HepG2 (cell line): ENCODE measurements around the gene SYT15B. TPM values are rescaled to one million over a fixed set of nuclear protein-coding genes. Genes with fewer than 3 reads are reported as not detected.
"Not testable (repeated sequence)": the region's sequence is repeated elsewhere in the genome, so short reads cannot be mapped to it uniquely, and the experiment has no call there.

ENCODE experiments used
- ATAC-seq: fragments of 200-7000 bp; cut with Tn5 transposase; 3 replicates; pipeline ENCODE4 v1.9.1; 2020; ENCODE audit warnings: mild to moderate bottlenecking, moderate library complexity
- Bru-seq: library from RNA; stranded (reverse); fragments of 400-500 nt; gene quantifications from one replicate; lab custom pipeline; 2021; lab: Mats Ljungman, UMichigan
- BruChase-seq, 2 experiments: library from RNA; stranded (reverse); fragments of 400-500 nt; gene quantifications; one replicate each; lab custom pipeline; 2021; lab: Mats Ljungman, UMichigan
- BruUV-seq: library from RNA; stranded (reverse); fragments of 400-500 nt; replicated peaks from 2 replicates; lab custom pipeline; 2021; lab: Mats Ljungman, UMichigan
- CTCF ChIA-PET: fragments of 300-600 bp; formaldehyde crosslinking; extraction: SDS; loops from one replicate; lab custom pipeline; 2021; ENCODE audit warnings: low total read pairs, inconsistent platforms, low intra/inter-chr PET ratio; lab: Yijun Ruan, JAX
- POLR2A ChIA-PET: fragments of 350-600 bp; sonication (Branson Sonifier 250); formaldehyde crosslinking; loops from one replicate; lab custom pipeline; 2020; ENCODE audit warnings: antibody characterized with exemption, inconsistent platforms; lab: Yijun Ruan, JAX
- DNase-seq: peaks from one replicate; pipeline ENCODE4 v3.0.0-alpha.2; 2015; ENCODE audit warnings: low spot score
- FAIRE-seq: peaks from 3 replicates; lab custom pipeline; 2011; peaks lifted over from hg19 to GRCh38; lab: Jason Lieb, UNC
- H2AFZ ChIP-seq: one replicate; pipeline ENCODE4 v1.6.1; 2011; ENCODE audit warnings: low read length, inconsistent platforms
- H3K27ac ChIP-seq: fragments of 300-600 bp; 3 replicates; pipeline ENCODE4 v1.8.0; 2011; ENCODE audit warnings: mixed run types, mild to moderate bottlenecking, mixed read lengths, low read length, inconsistent platforms; ENCODE audit not compliant: insufficient read depth; ENCODE audit errors: extremely low read length
- H3K27me3 ChIP-seq, 2 experiments: fragments of 200-600 bp in 1 of 2; 2 replicates in 1 of 2; 3 replicates in 1 of 2; pipeline versions ENCODE4 v1.6.0 to v1.8.0; 2011; ENCODE audit warnings: low read length in 2 of 2, mild to moderate bottlenecking in 2 of 2, moderate library complexity in 2 of 2, inconsistent platforms in 1 of 2; ENCODE audit not compliant: insufficient read depth in 2 of 2, control insufficient read depth in 1 of 2
- H3K36me3 ChIP-seq, 2 experiments: fragments of 200-600 bp in 1 of 2; replicated peaks in 1 of 2; 2 replicates in 1 of 2; 3 replicates in 1 of 2; pipeline versions ENCODE4 v1.5.1 to v1.8.0; 2011; ENCODE audit warnings: low read length in 2 of 2, inconsistent platforms in 1 of 2; ENCODE audit not compliant: insufficient read depth in 2 of 2, control insufficient read depth in 1 of 2
- H3K4me1 ChIP-seq: 2 replicates; pipeline ENCODE4 v1.5.1; 2012; ENCODE audit warnings: low read length, inconsistent platforms; ENCODE audit not compliant: insufficient read depth
- H3K4me2 ChIP-seq: 2 replicates; pipeline ENCODE4 v1.6.0; 2011; ENCODE audit warnings: low read depth, low read length, inconsistent platforms
- H3K4me3 ChIP-seq, 3 experiments: fragments of 200-600 bp in 1 of 3; sonication (generic), shearing (Covaris generic) in 1 of 3; replicated peaks in 1 of 3; 2 replicates each; pipeline ENCODE4 v1.5.1; 2011 to 2016; ENCODE audit warnings: low read length in 3 of 3, inconsistent platforms in 2 of 3, low read depth in 2 of 3, mild to moderate bottlenecking in 2 of 3, control low read depth in 1 of 3, mixed read lengths in 1 of 3; ENCODE audit not compliant: insufficient read depth in 1 of 3
- H3K79me2 ChIP-seq: one replicate; pipeline ENCODE4 v1.6.1; 2011; ENCODE audit warnings: low read length, inconsistent platforms; ENCODE audit not compliant: insufficient read depth
- H3K9ac ChIP-seq: 2 replicates; pipeline ENCODE4 v1.6.0; 2011; ENCODE audit warnings: mild to moderate bottlenecking, low read depth, low read length, inconsistent platforms; ENCODE audit not compliant: insufficient read depth
- H3K9me3 ChIP-seq: 2 replicates; pipeline ENCODE4 v1.5.1; 2012; ENCODE audit warnings: mild to moderate bottlenecking, low read length
- H4K20me1 ChIP-seq: 2 replicates; pipeline ENCODE4 v1.6.0; 2011; ENCODE audit warnings: inconsistent platforms, mild to moderate bottlenecking, low read length, moderate library complexity; ENCODE audit not compliant: insufficient read depth
- WGBS: methylation state at CpG from one replicate; pipeline ENCODE4 v1.1.6; 2017; ENCODE audit warnings: low lambda C conversion rate; 5-methylcytosine and 5-hydroxymethylcytosine counted together
- in situ Hi-C: cut with HindIII; loops from 2 replicates; pipeline ENCODE4 v1.10.0; 2017; ENCODE audit warnings: low pct_unique_long_range_greater_than_20kb; ENCODE audit not compliant: extremely low pct_ligation_motif_present
- intact Hi-C: fragments of 100-400 bp; cut with micrococcal nuclease; formaldehyde crosslinking; loops from one replicate; pipeline ENCODE4 v1.10.0; 2022; ENCODE audit not compliant: unreplicated experiment
- long read RNA-seq, 2 experiments: library from RNA in 1 of 2; library from polyadenylated mRNA in 1 of 2; stranded (forward) in 1 of 2; unstranded in 1 of 2; transcript quantifications; one replicate each; pipeline ENCODE4 v2.0.0, GENCODE V29; 2019 to 2022
- polyA minus RNA-seq, 3 experiments: library from RNA; depleted of rRNA, polyadenylated mRNA; stranded (reverse); fragments of >200 nt; gene quantifications; 2 replicates each; pipeline ENCODE4 v1.2.3, GENCODE V29; 2011; ENCODE audit warnings: low replicate concordance in 1 of 3
- polyA plus RNA-seq, 8 experiments: library from polyadenylated mRNA; depleted of rRNA in 3 of 8; stranded (reverse) in 7 of 8; unstranded in 1 of 8; fragments of >200 nt; fragmentation: Illumina TruSeq in 4 of 8; extraction: Trizol in 4 of 8; gene quantifications; 2 replicates each; pipeline versions ENCODE4 v1.2.1 to v1.2.3, GENCODE V29; 2011 to 2016; ENCODE audit warnings: low read depth in 4 of 8, missing spikeins in 1 of 8, mixed read lengths in 1 of 8; ENCODE audit not compliant: insufficient read depth in 1 of 8
- total RNA-seq, 5 experiments: library from RNA; depleted of rRNA; stranded (reverse); fragments of >200 nt; fragmentation: Illumina TruSeq; extraction: Trizol; gene quantifications; 2 replicates each; pipeline ENCODE4 v1.2.3, GENCODE V29; 2016; ENCODE audit warnings: low read depth in 1 of 5

The SYT15B gene
- 0.04 TPM in 1 of 2 replicates, not detected in the other for total RNA-seq (2016; rRNA removed; fragmentation: Illumina TruSeq; extraction: Trizol)
- not detected in 2 replicates for total RNA-seq (2016; cell fraction: cytosol; rRNA removed; fragmentation: Illumina TruSeq; extraction: Trizol; ENCODE audit: low read depth)
- total RNA-seq (2016; cell fraction: insoluble cytoplasmic fraction; rRNA removed; fragmentation: Illumina TruSeq; extraction: Trizol): not detected in 2 replicates
- total RNA-seq (2016; cell fraction: membrane; rRNA removed; fragmentation: Illumina TruSeq; extraction: Trizol): not detected in 2 replicates
- total RNA-seq (2016; cell fraction: nucleus; rRNA removed; fragmentation: Illumina TruSeq; extraction: Trizol): 0.06 TPM in 1 of 2 replicates, not detected in the other
- not detected in 2 replicates for polyA plus RNA-seq (2011; rRNA removed)
- polyA plus RNA-seq (2011; cell fraction: cytosol; rRNA removed): 0.03 TPM in 1 of 2 replicates, not detected in the other
- 0.05 and 0.09 TPM in 2 replicates for polyA plus RNA-seq (2011; cell fraction: nucleus; rRNA removed)
- 0.46 and 0.75 TPM in 2 replicates for polyA plus RNA-seq (2012)
- 0.06 TPM in 1 of 2 replicates, not detected in the other for polyA plus RNA-seq (2016; cell fraction: cytosol; fragmentation: Illumina TruSeq; extraction: Trizol; ENCODE audit: low read depth)
- not detected in 2 replicates for polyA plus RNA-seq (2016; cell fraction: insoluble cytoplasmic fraction; fragmentation: Illumina TruSeq; extraction: Trizol; ENCODE audit: low read depth)
- not detected in 2 replicates for polyA plus RNA-seq (2016; cell fraction: membrane; fragmentation: Illumina TruSeq; extraction: Trizol; ENCODE audit: low read depth)
- polyA plus RNA-seq (2016; cell fraction: nucleus; fragmentation: Illumina TruSeq; extraction: Trizol; ENCODE audit: insufficient read depth, low read depth): not detected in 2 replicates
- polyA minus RNA-seq (2011; rRNA and poly(A)+ RNA removed; ENCODE audit: low replicate concordance): 0.07 TPM in 1 of 2 replicates, not detected in the other
- 0.20 and 0.26 TPM in 2 replicates for polyA minus RNA-seq (2011; cell fraction: cytosol; rRNA and poly(A)+ RNA removed)
- not detected in 2 replicates for polyA minus RNA-seq (2011; cell fraction: nucleus; rRNA and poly(A)+ RNA removed)
- Bru-seq, nascent RNA: percentile 10 among the genes with signal in this experiment
- percentile 10 among the genes with signal in this experiment for BruChase-seq, experiment 1, labeled RNA remaining after a 6-hour chase
- BruChase-seq, experiment 2, labeled RNA remaining after a 2-hour chase: percentile 10 among the genes with signal in this experiment
- long read RNA-seq, experiment 1: 0 reads
- long read RNA-seq, experiment 2: 0 reads

DNA sequence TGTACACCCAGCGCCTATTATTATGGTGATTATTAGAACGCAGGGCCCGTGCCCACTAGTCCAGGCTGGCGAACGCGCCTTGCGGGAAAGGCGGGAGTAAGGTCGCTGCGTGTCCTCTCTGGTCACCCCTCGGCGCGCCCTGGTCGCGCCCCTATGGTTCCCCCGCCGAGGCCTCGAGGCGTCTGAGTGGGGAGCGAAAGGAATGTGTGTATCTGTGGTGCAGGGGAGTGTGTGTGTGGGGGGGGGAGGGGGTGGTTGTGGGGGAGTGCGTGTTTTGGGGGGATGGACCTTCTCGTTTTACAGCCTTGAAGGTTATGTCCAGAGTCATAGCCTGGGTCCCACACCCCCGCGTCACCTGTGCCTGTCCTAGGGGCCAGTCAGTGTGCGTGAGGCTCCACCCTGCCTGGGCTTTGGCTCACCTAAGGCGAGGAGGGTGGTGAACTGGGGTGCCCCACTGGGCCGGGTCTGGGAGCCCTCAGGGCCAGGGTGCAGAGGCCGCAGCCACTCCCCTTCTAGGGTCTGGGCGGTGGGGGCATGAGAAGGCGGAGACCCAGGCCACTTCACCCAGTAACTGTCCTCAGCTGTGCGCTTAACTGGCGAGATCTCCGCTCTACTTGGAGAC lies at the start of gene SYT15B:
TSS of gene SYT15B (minus strand) at position 39 of the 622 bp plus-strand sequence. CDS start 952 bp downstream, outside the sequence.
- H3K4me2 ChIP-seq, DNase-seq, H3K36me3 ChIP-seq, ATAC-seq, H3K79me2 ChIP-seq, CTCF ChIA-PET, POLR2A ChIA-PET, FAIRE-seq, H3K27ac ChIP-seq, in situ Hi-C loops, H3K4me3 ChIP-seq, intact Hi-C loops, H4K20me1 ChIP-seq, H3K9ac ChIP-seq, H3K4me1 ChIP-seq, H3K27me3 ChIP-seq, H3K9me3 ChIP-seq, BruUV-seq, H2AFZ ChIP-seq: not testable (repeated sequence)
- 12% methylated on average over 5 of the region's 33 CpGs for WGBS

DNA sequence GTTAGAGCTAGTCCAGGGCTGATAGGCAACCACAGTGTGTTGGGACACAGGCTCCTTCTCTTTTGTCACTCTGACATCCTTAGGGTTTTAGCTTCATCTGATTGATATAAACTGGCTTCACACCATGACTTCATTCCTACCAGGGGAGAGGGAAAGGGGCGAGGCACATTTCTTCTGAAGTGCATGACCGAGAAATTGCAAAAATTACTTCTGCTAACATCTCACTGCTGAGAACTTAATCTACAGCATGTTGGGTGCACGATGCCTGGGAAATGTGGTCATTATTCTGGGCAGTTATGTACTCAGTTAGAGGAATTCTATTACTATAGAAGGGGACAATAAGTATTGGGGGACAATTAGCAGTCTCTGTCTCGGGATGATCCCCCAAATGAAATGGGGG lies 16.2 kb upstream of the SYT15B start:
- H3K79me2 ChIP-seq, POLR2A ChIA-PET, H3K4me1 ChIP-seq, H2AFZ ChIP-seq, ATAC-seq, H3K36me3 ChIP-seq, H3K27me3 ChIP-seq, H3K4me2 ChIP-seq, in situ Hi-C loops, intact Hi-C loops, BruUV-seq, H4K20me1 ChIP-seq, H3K4me3 ChIP-seq, FAIRE-seq, H3K9me3 ChIP-seq, H3K27ac ChIP-seq, CTCF ChIA-PET, H3K9ac ChIP-seq, DNase-seq: not testable (repeated sequence)
- 0% methylated on average over 1 of the region's 4 CpGs for WGBS
